ENCODE results near the gene NT5DC4.

The NT5DC4 gene

GRCh38 chr2:112706170-112706664 is 14.6 kb upstream of the NT5DC4 start:
- peak; percentile 19 for TF ChIP-seq FOXP2 (optimal IDR thresholded peaks at IDR 0.05; ENCODE audit: borderline replicate concordance, extremely low read depth, extremely low read length, insufficient read depth)
- TF ChIP-seq SIN3A (IDR thresholded peaks at IDR 0.05; ENCODE audit: borderline replicate concordance, insufficient read depth, low read length): no peak

- TF ChIP-seq FOXP2 (optimal IDR thresholded peaks at IDR 0.05; ENCODE audit: borderline replicate concordance, extremely low read depth, extremely low read length, insufficient read depth): no peak
- no peak for TF ChIP-seq SIN3A (IDR thresholded peaks at IDR 0.05; ENCODE audit: borderline replicate concordance, insufficient read depth, low read length)
- no peak for TF ChIP-seq TAF1 (IDR thresholded peaks at IDR 0.05; ENCODE audit: borderline replicate concordance, insufficient read depth, low read length)
- TF ChIP-seq POLR2AphosphoS5 (IDR thresholded peaks at IDR 0.05; ENCODE audit: low read depth, low read length): no peak
- TF ChIP-seq REST (IDR thresholded peaks at IDR 0.05; ENCODE audit: insufficient read depth in 1 of 2, low read depth in 2 of 2, low read length in 2 of 2): no peak
Measured at GRCh38 chr2:112708968-112709367, 11.9 kb upstream of the NT5DC4 start.

- TF ChIP-seq FOXP2 (optimal IDR thresholded peaks at IDR 0.05; ENCODE audit: borderline replicate concordance, extremely low read depth, extremely low read length, insufficient read depth) (no peak), POLR2AphosphoS5 (IDR thresholded peaks at IDR 0.05; ENCODE audit: low read depth, low read length) (no peak)
Measured at GRCh38 chr2:112709703-112710102, 11.1 kb upstream of the NT5DC4 start.

- TF ChIP-seq REST (IDR thresholded peaks at IDR 0.05; ENCODE audit: insufficient read depth in 1 of 2, low read depth in 2 of 2, low read length in 2 of 2): no peak
- no peak for TF ChIP-seq TAF1 (IDR thresholded peaks at IDR 0.05; ENCODE audit: borderline replicate concordance, insufficient read depth, low read length)
- TF ChIP-seq FOXP2 (optimal IDR thresholded peaks at IDR 0.05; ENCODE audit: borderline replicate concordance, extremely low read depth, extremely low read length, insufficient read depth): no peak
- no peak for TF ChIP-seq SIN3A (IDR thresholded peaks at IDR 0.05; ENCODE audit: borderline replicate concordance, insufficient read depth, low read length)
Measured at GRCh38 chr2:112710956-112711750, 9.7 kb upstream of the NT5DC4 start.

GRCh38 chr2:112712465-112712864 is 8.4 kb upstream of the NT5DC4 start:
- no peak for TF ChIP-seq FOXP2 (optimal IDR thresholded peaks at IDR 0.05; ENCODE audit: borderline replicate concordance, extremely low read depth, extremely low read length, insufficient read depth)
- no peak for TF ChIP-seq REST (IDR thresholded peaks at IDR 0.05; ENCODE audit: insufficient read depth in 1 of 2, low read depth in 2 of 2, low read length in 2 of 2)
- no peak for TF ChIP-seq TAF1 (IDR thresholded peaks at IDR 0.05; ENCODE audit: borderline replicate concordance, insufficient read depth, low read length)
- TF ChIP-seq SIN3A (IDR thresholded peaks at IDR 0.05; ENCODE audit: borderline replicate concordance, insufficient read depth, low read length): no peak
- no peak for TF ChIP-seq POLR2AphosphoS5 (IDR thresholded peaks at IDR 0.05; ENCODE audit: low read depth, low read length)

- TF ChIP-seq POLR2AphosphoS5 (IDR thresholded peaks at IDR 0.05; ENCODE audit: low read depth, low read length) (no peak), FOXP2 (optimal IDR thresholded peaks at IDR 0.05; ENCODE audit: borderline replicate concordance, extremely low read depth, extremely low read length, insufficient read depth) (peak; percentile 64)
Measured at GRCh38 chr2:112712903-112713584, 7.8 kb upstream of the NT5DC4 start.

Measured in PFSK-1 (cell line).